ENCODE data around the gene CXCL6. TPM values are rescaled to one million over a fixed set of nuclear protein-coding genes. Genes with fewer than 3 reads are reported as not detected.

Gene CXCL6
- total RNA-seq, 2 experiments from 2014 or later, result not detected

GRCh38 chr4:73883306-73883705, 46.8 kb downstream of the CXCL6 start:
- ATAC-seq, result no peak
- Mint-ChIP-seq H3K27me3 (no peaks in the 10 kb centered on the region), H3K27ac (no peak overlapping the region)

GRCh38 chr4:73885574-73886267, 49.2 kb downstream of the CXCL6 start:
- ATAC-seq (no peak), DNase-seq (no peak)
- Mint-ChIP-seq H3K4me1 (peaks cover 2% of the 10 kb centered on the region), H3K36me3 (no peaks in the 10 kb centered on the region), H3K27me3 (no peaks in the 10 kb centered on the region), H3K9me3 (ENCODE audit: low read depth) (no peaks in the 10 kb centered on the region), H3K27ac (no peak overlapping the region), H3K4me3 (no peak overlapping the region)
- CTCF ChIA-PET, result no interaction called here

More at GRCh38 chr4:73883306-73883705, 46.8 kb downstream of the CXCL6 start:
- H3K4me1 Mint-ChIP-seq, result peaks cover 2% of the 10 kb centered on the region
- no peaks in the 10 kb centered on the region for H3K36me3 Mint-ChIP-seq
- H3K4me3 Mint-ChIP-seq, result no peak overlapping the region
- CTCF ChIA-PET, result no interaction called here
- no peak for DNase-seq
- H3K9me3 Mint-ChIP-seq (ENCODE audit: low read depth), result no peaks in the 10 kb centered on the region

Other genes with a start within 250 kb of the CXCL6 start
- gene RASSF6, start 216.2 kb upstream of the CXCL6 start, total RNA-seq, result not detected
- under 1 TPM; 0.18 to 0.80 TPM for gene CXCL8, start 96.1 kb upstream of the CXCL6 start, total RNA-seq
- gene PF4V1, start 16.6 kb downstream of the CXCL6 start, total RNA-seq, result not detected
- not detected for gene CXCL1, start 32.7 kb downstream of the CXCL6 start, total RNA-seq
- not detected for gene PF4, start 145.3 kb downstream of the CXCL6 start, total RNA-seq
- gene PPBP, start 151.5 kb downstream of the CXCL6 start, total RNA-seq, result not detected
- not detected for gene CXCL5, start 162.0 kb downstream of the CXCL6 start, total RNA-seq
- gene CXCL3, start 202.0 kb downstream of the CXCL6 start, total RNA-seq, result not detected

Data from activated CD8-positive, alpha-beta memory T cell treated with anti-CD3 and anti-CD28 coated beads, Interleukin-2, amount 10 ng/mL, durations not matched to agents 7 days and 5 days (primary cell).